Uterus (tissue), 2 donors: ENCODE measurements around the gene RAX.

Experiments used
- POLR2A ChIP-seq, 2 donors: fragments of 450-650 bp; IDR thresholded peaks; one replicate each; pipeline ENCODE4 v1.6.1; 2016; ENCODE audit warnings: antibody characterized with exemption in 2 of 2, mild to moderate bottlenecking in 1 of 2, moderate library complexity in 1 of 2
- TF ChIP-seq, protein P1 (sequence below), 4 experiments: fragments of 200-600 bp in 2 of 4; fragments of 450-650 bp in 2 of 4; sonication (generic) in 2 of 4; IDR thresholded peaks; one replicate each; pipeline ENCODE4 v1.5.1; 2016 to 2019; ENCODE audit warnings: antibody characterized with exemption in 4 of 4, mild to moderate bottlenecking in 2 of 4, moderate library complexity in 1 of 4

DNA sequence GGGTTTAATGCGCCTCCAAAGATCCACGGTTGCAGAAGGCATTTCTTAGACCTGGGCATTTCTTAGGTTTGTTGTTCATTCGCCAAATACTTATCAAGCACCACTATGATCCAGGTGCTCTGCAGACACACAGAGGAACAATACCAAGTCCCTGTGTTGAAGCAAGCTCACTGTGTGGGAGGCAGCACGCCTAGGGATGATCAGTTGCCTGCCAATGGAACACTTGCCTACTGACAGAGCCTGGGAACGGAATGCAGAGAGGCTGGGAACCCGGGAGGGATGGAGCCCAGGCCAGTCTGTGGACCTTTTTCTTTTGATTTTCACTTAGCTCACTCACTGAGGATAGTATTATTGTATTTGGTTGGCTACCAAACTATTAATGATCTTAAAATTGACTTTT is 55.2 kb downstream of the RAX start:
- TF ChIP-seq, protein P1, sequence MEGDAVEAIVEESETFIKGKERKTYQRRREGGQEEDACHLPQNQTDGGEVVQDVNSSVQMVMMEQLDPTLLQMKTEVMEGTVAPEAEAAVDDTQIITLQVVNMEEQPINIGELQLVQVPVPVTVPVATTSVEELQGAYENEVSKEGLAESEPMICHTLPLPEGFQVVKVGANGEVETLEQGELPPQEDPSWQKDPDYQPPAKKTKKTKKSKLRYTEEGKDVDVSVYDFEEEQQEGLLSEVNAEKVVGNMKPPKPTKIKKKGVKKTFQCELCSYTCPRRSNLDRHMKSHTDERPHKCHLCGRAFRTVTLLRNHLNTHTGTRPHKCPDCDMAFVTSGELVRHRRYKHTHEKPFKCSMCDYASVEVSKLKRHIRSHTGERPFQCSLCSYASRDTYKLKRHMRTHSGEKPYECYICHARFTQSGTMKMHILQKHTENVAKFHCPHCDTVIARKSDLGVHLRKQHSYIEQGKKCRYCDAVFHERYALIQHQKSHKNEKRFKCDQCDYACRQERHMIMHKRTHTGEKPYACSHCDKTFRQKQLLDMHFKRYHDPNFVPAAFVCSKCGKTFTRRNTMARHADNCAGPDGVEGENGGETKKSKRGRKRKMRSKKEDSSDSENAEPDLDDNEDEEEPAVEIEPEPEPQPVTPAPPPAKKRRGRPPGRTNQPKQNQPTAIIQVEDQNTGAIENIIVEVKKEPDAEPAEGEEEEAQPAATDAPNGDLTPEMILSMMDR (IDR thresholded peaks at IDR 0.05) = no peak
- no peak for TF ChIP-seq POLR2A (IDR thresholded peaks at IDR 0.05)
